Heart left ventricle (tissue), 16 donors: ENCODE measurements around the gene SLC25A29. TPM values are rescaled to one million over a fixed set of nuclear protein-coding genes. Genes with fewer than 3 reads are reported as not detected.
A peak's percentile ranks its signal among the peaks of the same experiment; 100 is the strongest.

Source experiments
- ATAC-seq, 4 donors: fragments of 200-7000 bp; cut with Tn5 transposase; one replicate each; pipeline ENCODE4 v1.9.1; 2020 to 2022; ENCODE audit warnings: moderate library complexity in 4 of 4, mild to moderate bottlenecking in 3 of 4, moderate number of reproducible peaks in 1 of 4
- DNase-seq, 5 donors: peaks; one replicate each; pipeline ENCODE4 v3.0.0-alpha.2; 2020
- H3K27ac ChIP-seq, 12 donors: fragments of 200-600 bp; sonication (generic) in 4 of 12; one replicate each; pipeline versions ENCODE4 v1.5.0 to v1.8.0; 2016 to 2022; ENCODE audit warnings: mild to moderate bottlenecking in 2 of 12
- H3K27me3 ChIP-seq, 9 donors: fragments of 200-600 bp; sonication (generic) in 2 of 9; one replicate each; pipeline versions ENCODE4 v1.5.1 to v1.8.0; 2016 to 2022; ENCODE audit warnings: mild to moderate bottlenecking in 3 of 9
- H3K36me3 ChIP-seq, 9 donors: fragments of 200-600 bp; sonication (generic) in 2 of 9; one replicate each; pipeline versions ENCODE4 v1.5.0 to v1.8.0; 2018 to 2022; ENCODE audit warnings: mild to moderate bottlenecking in 2 of 9
- H3K4me1 ChIP-seq, 12 donors: fragments of 200-600 bp; sonication (generic) in 4 of 12; one replicate each; pipeline versions ENCODE4 v1.5.0 to v1.8.0; 2016 to 2022; ENCODE audit warnings: mild to moderate bottlenecking in 3 of 12
- H3K4me3 ChIP-seq, 12 donors: fragments of 200-600 bp; sonication (generic) in 4 of 12; one replicate each; pipeline versions ENCODE4 v1.5.0 to v1.8.0; 2017 to 2022; ENCODE audit warnings: mild to moderate bottlenecking in 9 of 12, moderate library complexity in 4 of 12
- H3K9me3 ChIP-seq, 12 donors: fragments of 200-600 bp; sonication (generic) in 4 of 12; one replicate each; pipeline versions ENCODE4 v1.5.0 to v1.8.0; 2016 to 2022; ENCODE audit warnings: mild to moderate bottlenecking in 1 of 12
- CTCF ChIP-seq, 12 donors: fragments of 200-600 bp; sonication (generic) in 4 of 12; IDR thresholded peaks; one replicate each; pipeline versions ENCODE4 v1.5.0 to v1.8.0; 2018 to 2022; ENCODE audit warnings: antibody characterized with exemption in 12 of 12, mild to moderate bottlenecking in 5 of 12
- POLR2A ChIP-seq, 2 donors: fragments of 450-650 bp; IDR thresholded peaks; one replicate each; pipeline ENCODE4 v1.6.1; 2017; ENCODE audit warnings: antibody characterized with exemption in 2 of 2, mild to moderate bottlenecking in 2 of 2, moderate library complexity in 2 of 2
- WGBS, 4 donors: extraction: QIAGEN DNeasy Blood & Tissue Kit in 2 of 4; methylation state at CpG; one replicate each; pipeline versions ENCODE4 v1.1.5 to v1.1.7; 2013 to 2018; 5-methylcytosine and 5-hydroxymethylcytosine counted together
- intact Hi-C, 10 donors: fragments of 100-400 bp; cut with DNase I; formaldehyde crosslinking; loops; one replicate each; pipeline versions ENCODE4 v1.11.1 to v1.14.2; 2022
- polyA plus RNA-seq, 2 donors: library from polyadenylated mRNA; stranded (reverse); fragments of 200-250 nt; gene quantifications; one replicate each; pipeline ENCODE4 v1.2.3, GENCODE V29; 2013
- total RNA-seq, 9 donors: library from RNA; depleted of rRNA in 2 of 9; stranded (reverse); fragments of >200 nt in 2 of 9; fragmentation: NEBNext Ultra II Directional in 3 of 9; extraction: Animal tissue kit (Norgen Biotek cat#: 25700) in 3 of 9; gene quantifications; one replicate each; pipeline versions ENCODE4 v1.1.0 to v1.2.4, GENCODE V29; 2016 to 2023
- donor health status: ischemic (EF 13 %, LVEDD 7.1; RV severe dilation, severe dysfunction).
- donor health status: healthy with polysubstance abuse.
- donor health status: DM: no; HTN: yes; CAD: no.
- donor health status: DM: no; HTN: no; CAD: no.
- donor health status: ischemic (EF 25% LVEDD 6.9; RV normal size, moderate dysfunction).
- donor health status: ischemic (EF 25% LVEDD 5.7; RV mildly dilated, moderate dysfunction).
- donor health status: healthy.
- donor health status: DM: yes; HTN: yes; CAD: no.
- donor health status: ischemic (EF 35%, LVEDD 5.7; RV mildly dilated, moderate dysfunction).
- donor health status: nonischemic (EF 11% LVEDD 7.7; RV severe dilation, severe dysfunction).
- donor health status: DM: yes; HTN: yes; CAD: no.
- donor health status: PGD.
- donor health status: ischemic (EF 29% LVEDD 5.4; RV normal size, mild dysfunction).
- donor health status: nonischemic (EF 23%, LVEDD 6.1; RV moderate dilation, normal function).

SLC25A29 gene
- total and polyA plus RNA-seq, 11 donors = 10.2 to 34.2 (median 21.7) TPM

GRCh38 chr14:100292776-100293461, 13.3 kb downstream of the SLC25A29 start:
- intact Hi-C loops = no loop called here
- no peak overlapping the region for H3K4me3 ChIP-seq
- DNase-seq (peak in 2 of 5 donors; percentile 32 to 60), ATAC-seq (no peak)
- peaks cover 0 to 29% (median 13%) of the 10 kb centered on the region in 9 donors for H3K36me3 ChIP-seq
- H3K4me1 ChIP-seq = peaks cover 0 to 61% (median 25%) of the 10 kb centered on the region in 12 donors
- TF ChIP-seq CTCF (IDR thresholded peaks at IDR 0.05) = no peak
- TF ChIP-seq POLR2A (IDR thresholded peaks at IDR 0.05) = no peak
- no peaks in the 10 kb centered on the region for H3K27me3 ChIP-seq
- 94 to 96% (median 96%) methylated on average over 18 to 42 of the region's 42 CpGs for WGBS, 4 donors
- no peaks in the 10 kb centered on the region for H3K9me3 ChIP-seq
- H3K27ac ChIP-seq = peak overlapping the region in 1 of 12 donors; percentile 29

GRCh38 chr14:100292301-100292775, 13.9 kb downstream of the SLC25A29 start:
- intact Hi-C loops = no loop called here
- Histone ChIP-seq H3K9me3 (no peaks in the 10 kb centered on the region), H3K27me3 (no peaks in the 10 kb centered on the region), H3K36me3 (peaks cover 0 to 29% (median 13%) of the 10 kb centered on the region in 9 donors), H3K4me3 (no peak overlapping the region), H3K4me1 (peaks cover 0 to 55% (median 19%) of the 10 kb centered on the region in 12 donors), H3K27ac (no peak overlapping the region)
- 96 to 98% (median 96%) methylated on average over 49 to 61 of the region's 61 CpGs for WGBS, 4 donors
- ATAC-seq = no peak
- no peak for TF ChIP-seq CTCF (IDR thresholded peaks at IDR 0.05)
- TF ChIP-seq POLR2A (IDR thresholded peaks at IDR 0.05) = no peak
- DNase-seq = peak in 1 of 5 donors; percentile 37

GRCh38 chr14:100291305-100292075, 14.8 kb downstream of the SLC25A29 start:
- no peak overlapping the region for H3K27ac ChIP-seq
- WGBS, 4 donors = 90 to 93% (median 92%) methylated on average over 9 to 13 of the region's 13 CpGs
- H3K4me1 ChIP-seq = peaks cover 0 to 54% (median 12%) of the 10 kb centered on the region in 12 donors
- H3K4me3 ChIP-seq = no peak overlapping the region
- intact Hi-C loops = no loop called here
- H3K9me3 ChIP-seq = no peaks in the 10 kb centered on the region
- TF ChIP-seq POLR2A (IDR thresholded peaks at IDR 0.05) (no peak), CTCF (IDR thresholded peaks at IDR 0.05) (no peak)
- H3K36me3 ChIP-seq = peaks cover 0 to 29% (median 13%) of the 10 kb centered on the region in 9 donors
- no peak for ATAC-seq
- no peaks in the 10 kb centered on the region for H3K27me3 ChIP-seq
- DNase-seq = no peak
